ENCODE measurements around the gene SVEP1.

GRCh38 chr9:110623462-110624025, 44.0 kb upstream of the SVEP1 start:
- no peak for TF ChIP-seq TAF1 (IDR thresholded peaks at IDR 0.05; ENCODE audit: low read depth, low read length)
- TF ChIP-seq POLR2A (IDR thresholded peaks at IDR 0.05; ENCODE audit: low read depth, low read length) = no peak
- peak; percentile 47 for TF ChIP-seq SPI1 (IDR thresholded peaks at IDR 0.05; ENCODE audit: low read depth, low read length)

All from GM12891 (cell line).